ENCODE results near the gene ILF2. TPM values are rescaled to one million over a fixed set of nuclear protein-coding genes. Genes with fewer than 3 reads are reported as not detected.
"Not testable (repeated sequence)": the region's sequence is repeated elsewhere in the genome, so short reads cannot be mapped to it uniquely, and the experiment has no call there.

The ILF2 gene
- total RNA-seq, 1 experiment from 2014 or later, result 221 TPM

DNA sequence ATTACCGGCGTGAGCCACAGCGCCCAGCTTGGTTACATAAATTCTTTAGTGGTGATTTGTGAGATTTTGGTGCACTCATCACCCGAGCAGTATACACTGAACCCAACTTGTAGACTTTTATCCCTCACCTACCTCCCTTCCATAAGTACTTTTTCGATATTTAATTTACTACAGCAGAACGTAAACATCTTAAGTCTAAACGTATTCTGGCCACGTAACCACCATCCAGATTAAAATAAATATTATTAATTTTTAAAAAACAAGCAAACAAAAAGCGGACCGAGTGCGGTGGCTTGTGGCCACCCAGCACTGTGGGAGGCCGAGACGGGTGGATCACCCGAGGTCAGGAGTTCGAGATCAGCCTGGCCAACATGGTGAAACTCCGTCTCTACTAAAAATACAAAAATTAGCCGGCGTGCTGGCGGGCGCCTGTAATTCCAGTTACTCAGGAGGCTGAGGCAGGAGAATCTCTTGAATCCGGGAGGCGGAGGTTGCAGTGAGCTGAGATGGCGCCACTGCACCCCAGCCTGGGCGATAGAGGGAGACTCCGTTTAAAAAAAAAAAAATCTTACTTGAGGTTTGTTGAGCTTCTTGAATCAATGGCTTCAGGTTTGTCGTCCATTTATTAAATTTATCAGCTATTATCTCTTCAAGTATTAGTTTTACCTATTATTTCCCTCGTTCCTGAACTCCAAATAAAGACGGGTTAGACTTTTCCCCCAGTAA is 998 bp upstream of the ILF2 start:
- H3K9me3 ChIP-seq (ENCODE audit: control insufficient read depth, insufficient read depth, low read depth, low read length); DNase-seq (ENCODE audit: low read depth, low spot score); BruUV-seq (replicated peaks); intact Hi-C loops (cut with micrococcal nuclease; ENCODE audit: unreplicated experiment); H3K27me3 ChIP-seq (ENCODE audit: control insufficient read depth, insufficient read depth, low read length); in situ Hi-C loops (cut with HindIII; ENCODE audit: low pct_unique_long_range_greater_than_20kb, low sequenced_read_pairs): not testable (repeated sequence)
- CTCF ChIA-PET, result interaction anchor here (0.6 to 1.5 kb wide), 2 partner anchors 100 to 149 kb away, joined by 3 to 14 read pairs; no protein-coding TSS in a partner anchor
- H3K4me1 ChIP-seq (ENCODE audit: control insufficient read depth, insufficient read depth, low read length), result peaks cover 14% of the 10 kb centered on the region; the same call in 1 of the 2 replicates
- POLR2A ChIA-PET, result interaction anchor here (0.6 to 0.8 kb wide), 3 partner anchors 296 to 1616 kb away, joined by 3 read pairs; no protein-coding TSS in a partner anchor
- H3K27ac ChIP-seq (ENCODE audit: low read length), result peak overlapping the region; percentile 78
- peak overlapping the region; percentile 85 to 96 for H3K4me3 ChIP-seq (ENCODE audit: low read depth in 2 of 2, low read length in 2 of 2)
- H3K36me3 ChIP-seq (ENCODE audit: control insufficient read depth, insufficient read depth, low read length), result peaks cover 17% of the 10 kb centered on the region
- peak; percentile 29 for ATAC-seq
- TF ChIP-seq, protein P1, sequence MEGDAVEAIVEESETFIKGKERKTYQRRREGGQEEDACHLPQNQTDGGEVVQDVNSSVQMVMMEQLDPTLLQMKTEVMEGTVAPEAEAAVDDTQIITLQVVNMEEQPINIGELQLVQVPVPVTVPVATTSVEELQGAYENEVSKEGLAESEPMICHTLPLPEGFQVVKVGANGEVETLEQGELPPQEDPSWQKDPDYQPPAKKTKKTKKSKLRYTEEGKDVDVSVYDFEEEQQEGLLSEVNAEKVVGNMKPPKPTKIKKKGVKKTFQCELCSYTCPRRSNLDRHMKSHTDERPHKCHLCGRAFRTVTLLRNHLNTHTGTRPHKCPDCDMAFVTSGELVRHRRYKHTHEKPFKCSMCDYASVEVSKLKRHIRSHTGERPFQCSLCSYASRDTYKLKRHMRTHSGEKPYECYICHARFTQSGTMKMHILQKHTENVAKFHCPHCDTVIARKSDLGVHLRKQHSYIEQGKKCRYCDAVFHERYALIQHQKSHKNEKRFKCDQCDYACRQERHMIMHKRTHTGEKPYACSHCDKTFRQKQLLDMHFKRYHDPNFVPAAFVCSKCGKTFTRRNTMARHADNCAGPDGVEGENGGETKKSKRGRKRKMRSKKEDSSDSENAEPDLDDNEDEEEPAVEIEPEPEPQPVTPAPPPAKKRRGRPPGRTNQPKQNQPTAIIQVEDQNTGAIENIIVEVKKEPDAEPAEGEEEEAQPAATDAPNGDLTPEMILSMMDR (IDR thresholded peaks at IDR 0.05), result peak; percentile 33; the same call in 1 of the 2 replicates

DNA sequence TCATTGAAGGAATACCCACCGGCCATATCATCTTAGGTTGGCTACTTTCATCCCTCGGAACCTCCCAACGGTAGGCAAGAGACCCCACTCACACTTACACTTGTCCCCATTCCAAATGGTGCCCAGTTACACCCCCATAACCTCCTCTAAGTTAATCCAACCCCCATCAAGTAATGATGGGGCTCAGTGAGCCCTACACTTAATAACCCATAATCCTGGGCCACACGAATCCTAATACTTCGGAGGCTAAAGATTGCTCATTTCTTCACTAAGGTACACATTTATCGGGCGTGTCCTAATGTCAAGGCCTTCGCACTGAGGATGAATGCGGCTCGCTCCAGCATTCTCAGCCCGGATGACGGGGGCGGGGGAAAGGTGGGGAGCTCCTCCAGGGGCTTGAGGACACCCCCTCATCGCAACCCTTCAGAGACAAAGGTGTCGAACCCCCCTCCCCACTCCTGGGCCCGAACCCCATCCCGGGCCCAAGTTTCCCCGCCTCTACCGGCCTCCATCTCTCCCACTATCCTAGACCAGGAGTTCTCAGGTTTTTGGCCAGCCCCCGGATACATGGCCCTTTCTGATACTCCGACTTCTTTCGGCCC is 435 bp downstream of the ILF2 start:
- Histone ChIP-seq H3K4me1 (ENCODE audit: control insufficient read depth, insufficient read depth, low read length) (peaks cover 14% of the 10 kb centered on the region; the same call in 1 of the 2 replicates), H3K9me3 (ENCODE audit: control insufficient read depth, insufficient read depth, low read depth, low read length) (no peaks in the 10 kb centered on the region), H3K27ac (ENCODE audit: low read length) (peak overlapping the region; percentile 94), H3K4me3 (ENCODE audit: low read depth in 2 of 2, low read length in 2 of 2) (peak overlapping the region; percentile 66 to 96), H3K27me3 (ENCODE audit: control insufficient read depth, insufficient read depth, low read length) (no peaks in the 10 kb centered on the region), H3K36me3 (ENCODE audit: control insufficient read depth, insufficient read depth, low read length) (peaks cover 21% of the 10 kb centered on the region)
- ATAC-seq (peak; percentile 19), DNase-seq (ENCODE audit: low read depth, low spot score) (no peak)
- POLR2A ChIA-PET, result interaction anchor here (0.6 kb wide), 1 partner anchor 327 kb away, joined by 3 read pairs; no protein-coding TSS in a partner anchor
- intact Hi-C loops (cut with micrococcal nuclease; ENCODE audit: unreplicated experiment) (no loop called here), in situ Hi-C loops (cut with HindIII; ENCODE audit: low pct_unique_long_range_greater_than_20kb, low sequenced_read_pairs) (no loop called here)
- TSS peak; percentile 96 for BruUV-seq (replicated peaks)
- CTCF ChIA-PET, result no interaction called here
- TF ChIP-seq POLR2AphosphoS5 (IDR thresholded peaks at IDR 0.05; ENCODE audit: low read depth, low read length) (no peak), SIN3A (IDR thresholded peaks at IDR 0.05; ENCODE audit: borderline replicate concordance, insufficient read depth, low read depth, low read length) (no peak)
- TF ChIP-seq, protein P1 (IDR thresholded peaks at IDR 0.05), result no peak
- TF ChIP-seq, protein P2, sequence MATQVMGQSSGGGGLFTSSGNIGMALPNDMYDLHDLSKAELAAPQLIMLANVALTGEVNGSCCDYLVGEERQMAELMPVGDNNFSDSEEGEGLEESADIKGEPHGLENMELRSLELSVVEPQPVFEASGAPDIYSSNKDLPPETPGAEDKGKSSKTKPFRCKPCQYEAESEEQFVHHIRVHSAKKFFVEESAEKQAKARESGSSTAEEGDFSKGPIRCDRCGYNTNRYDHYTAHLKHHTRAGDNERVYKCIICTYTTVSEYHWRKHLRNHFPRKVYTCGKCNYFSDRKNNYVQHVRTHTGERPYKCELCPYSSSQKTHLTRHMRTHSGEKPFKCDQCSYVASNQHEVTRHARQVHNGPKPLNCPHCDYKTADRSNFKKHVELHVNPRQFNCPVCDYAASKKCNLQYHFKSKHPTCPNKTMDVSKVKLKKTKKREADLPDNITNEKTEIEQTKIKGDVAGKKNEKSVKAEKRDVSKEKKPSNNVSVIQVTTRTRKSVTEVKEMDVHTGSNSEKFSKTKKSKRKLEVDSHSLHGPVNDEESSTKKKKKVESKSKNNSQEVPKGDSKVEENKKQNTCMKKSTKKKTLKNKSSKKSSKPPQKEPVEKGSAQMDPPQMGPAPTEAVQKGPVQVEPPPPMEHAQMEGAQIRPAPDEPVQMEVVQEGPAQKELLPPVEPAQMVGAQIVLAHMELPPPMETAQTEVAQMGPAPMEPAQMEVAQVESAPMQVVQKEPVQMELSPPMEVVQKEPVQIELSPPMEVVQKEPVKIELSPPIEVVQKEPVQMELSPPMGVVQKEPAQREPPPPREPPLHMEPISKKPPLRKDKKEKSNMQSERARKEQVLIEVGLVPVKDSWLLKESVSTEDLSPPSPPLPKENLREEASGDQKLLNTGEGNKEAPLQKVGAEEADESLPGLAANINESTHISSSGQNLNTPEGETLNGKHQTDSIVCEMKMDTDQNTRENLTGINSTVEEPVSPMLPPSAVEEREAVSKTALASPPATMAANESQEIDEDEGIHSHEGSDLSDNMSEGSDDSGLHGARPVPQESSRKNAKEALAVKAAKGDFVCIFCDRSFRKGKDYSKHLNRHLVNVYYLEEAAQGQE (IDR thresholded peaks at IDR 0.05; ENCODE audit: insufficient read depth in 1 of 2, low read depth in 2 of 2, low read length in 1 of 2), result 0 out of 4 replicates have a peak, but pooled peaks of 1 of the 2 experiments have one; percentile 15

Measured in Panc1 (cell line).